Neutrophil (primary cell): ENCODE results near the gene HIF3A.
"Not testable (repeated sequence)": the region's sequence is repeated elsewhere in the genome, so short reads cannot be mapped to it uniquely, and the experiment has no call there.

ENCODE experiments used
- H3K27ac ChIP-seq: fragments of 200-600 bp; sonication (generic); 2 replicates; pipeline ENCODE4 v1.5.1; 2016; ENCODE audit warnings: mild to moderate bottlenecking, moderate library complexity
- H3K27me3 ChIP-seq: fragments of 200-600 bp; sonication (generic); 2 replicates; pipeline ENCODE4 v1.6.0; 2016; ENCODE audit warnings: mild to moderate bottlenecking
- H3K36me3 ChIP-seq: fragments of 200-600 bp; sonication (generic); 2 replicates; pipeline ENCODE4 v1.5.1; 2017
- H3K4me1 ChIP-seq, 2 experiments: fragments of 200-600 bp in 1 of 2; sonication (generic) in 1 of 2; 1 replicate in 1 of 2; 2 replicates in 1 of 2; pipeline versions ENCODE4 v1.5.1 to v1.6.1; 2013 to 2016; ENCODE audit warnings: low read depth in 1 of 2, low read length in 1 of 2, mild to moderate bottlenecking in 1 of 2, moderate library complexity in 1 of 2; ENCODE audit not compliant: control insufficient read depth in 1 of 2, insufficient read depth in 1 of 2
- H3K4me3 ChIP-seq, 2 experiments: fragments of 200-600 bp in 1 of 2; sonication (generic) in 1 of 2; 1 replicate in 1 of 2; 2 replicates in 1 of 2; pipeline ENCODE4 v1.5.1; 2013 to 2016; ENCODE audit warnings: low read depth in 1 of 2, low read length in 1 of 2, mild to moderate bottlenecking in 1 of 2, moderate library complexity in 1 of 2
- H3K9me3 ChIP-seq: fragments of 200-600 bp; sonication (generic); 2 replicates; pipeline ENCODE4 v1.5.1; 2016
- TF ChIP-seq, protein P1 (sequence below): fragments of 200-600 bp; sonication (generic); IDR thresholded peaks from 2 replicates; pipeline ENCODE4 v1.5.1; 2016; ENCODE audit warnings: antibody characterized with exemption

Gene HIF3A

GRCh38 chr19:46296722-46297461 lies at the start of gene HIF3A:
TSS of gene HIF3A (plus strand) at chr19:46297042. CDS start at chr19:46297077, 35 bp downstream.
- Histone ChIP-seq H3K27me3 (peaks cover 73% of the 10 kb centered on the region), H3K4me1 (no peaks in the 10 kb centered on the region), H3K4me3 (no peak within 1 kb of the TSS), H3K27ac (no peak within 1 kb of the TSS), H3K36me3 (no peaks in the 10 kb centered on the region), H3K9me3 (no peaks in the 10 kb centered on the region)
- TF ChIP-seq, protein P1, sequence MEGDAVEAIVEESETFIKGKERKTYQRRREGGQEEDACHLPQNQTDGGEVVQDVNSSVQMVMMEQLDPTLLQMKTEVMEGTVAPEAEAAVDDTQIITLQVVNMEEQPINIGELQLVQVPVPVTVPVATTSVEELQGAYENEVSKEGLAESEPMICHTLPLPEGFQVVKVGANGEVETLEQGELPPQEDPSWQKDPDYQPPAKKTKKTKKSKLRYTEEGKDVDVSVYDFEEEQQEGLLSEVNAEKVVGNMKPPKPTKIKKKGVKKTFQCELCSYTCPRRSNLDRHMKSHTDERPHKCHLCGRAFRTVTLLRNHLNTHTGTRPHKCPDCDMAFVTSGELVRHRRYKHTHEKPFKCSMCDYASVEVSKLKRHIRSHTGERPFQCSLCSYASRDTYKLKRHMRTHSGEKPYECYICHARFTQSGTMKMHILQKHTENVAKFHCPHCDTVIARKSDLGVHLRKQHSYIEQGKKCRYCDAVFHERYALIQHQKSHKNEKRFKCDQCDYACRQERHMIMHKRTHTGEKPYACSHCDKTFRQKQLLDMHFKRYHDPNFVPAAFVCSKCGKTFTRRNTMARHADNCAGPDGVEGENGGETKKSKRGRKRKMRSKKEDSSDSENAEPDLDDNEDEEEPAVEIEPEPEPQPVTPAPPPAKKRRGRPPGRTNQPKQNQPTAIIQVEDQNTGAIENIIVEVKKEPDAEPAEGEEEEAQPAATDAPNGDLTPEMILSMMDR: no peak

GRCh38 chr19:46250076-46250735 lies 46.6 kb upstream of the HIF3A start:
- TF ChIP-seq, protein P1: no peak
- no peak overlapping the region for H3K4me3 ChIP-seq

DNA sequence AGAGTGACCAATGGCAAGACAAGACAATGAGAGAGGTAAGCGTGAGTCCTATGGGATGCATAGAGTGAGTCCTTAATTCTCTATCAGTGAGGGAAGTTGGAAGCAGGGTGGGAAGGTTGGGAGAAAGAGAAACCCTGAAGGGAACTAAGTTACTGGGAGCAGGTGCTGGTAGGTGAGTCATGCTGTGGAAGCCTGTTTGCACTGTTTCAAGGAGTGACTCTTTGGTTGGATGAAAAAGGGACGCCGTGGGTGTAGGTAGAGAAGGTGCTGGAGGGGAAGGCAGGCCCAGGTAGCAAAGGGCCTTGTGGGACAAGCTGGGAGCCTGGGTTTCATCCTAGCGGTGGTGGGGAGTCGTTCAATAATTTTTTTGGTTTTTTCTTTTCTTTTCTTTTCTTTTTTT lies 45.4 kb upstream of the HIF3A start:
- Histone ChIP-seq H3K9me3 (no peaks in the 10 kb centered on the region), H3K4me3 (no peak overlapping the region), H3K4me1 (peaks cover 5 to 15% of the 10 kb centered on the region in 2 experiments), H3K27ac (no peak overlapping the region), H3K27me3 (peaks cover 72% of the 10 kb centered on the region), H3K36me3 (no peaks in the 10 kb centered on the region)
- TF ChIP-seq, protein P1: no peak

More at GRCh38 chr19:46250076-46250735, 46.6 kb upstream of the HIF3A start:
- H3K36me3 ChIP-seq: no peaks in the 10 kb centered on the region
- no peaks in the 10 kb centered on the region for H3K9me3 ChIP-seq
- peaks cover 5 to 7% of the 10 kb centered on the region in 2 experiments for H3K4me1 ChIP-seq
- H3K27me3 ChIP-seq: peaks cover 85% of the 10 kb centered on the region
- no peak overlapping the region for H3K27ac ChIP-seq

DNA sequence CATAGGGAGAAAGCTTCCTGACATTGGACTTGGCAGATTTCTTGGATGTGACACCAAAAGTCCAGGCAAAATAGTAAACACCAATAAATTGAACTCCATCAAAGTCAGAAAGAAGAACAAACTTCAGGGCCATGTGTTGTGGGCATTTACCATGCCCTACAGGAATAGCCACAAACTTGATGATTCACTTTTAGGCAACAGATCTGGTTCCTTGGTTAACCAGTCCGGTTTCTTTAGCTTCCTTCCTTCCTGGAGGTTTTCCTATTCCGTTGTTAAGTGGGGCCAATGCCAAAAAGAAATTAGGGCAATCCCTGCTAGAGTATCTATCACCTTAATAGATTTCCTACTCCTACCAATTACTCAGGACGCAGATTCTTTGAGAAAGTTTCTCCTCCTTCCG lies 42.1 kb upstream of the HIF3A start:
- H3K27ac ChIP-seq: no peak overlapping the region
- H3K27me3 ChIP-seq: peaks cover 63% of the 10 kb centered on the region
- H3K36me3 ChIP-seq: no peaks in the 10 kb centered on the region
- no peaks in the 10 kb centered on the region for H3K9me3 ChIP-seq
- TF ChIP-seq, protein P1: no peak
- H3K4me1 ChIP-seq: peaks cover 10 to 22% of the 10 kb centered on the region in 2 experiments
- H3K4me3 ChIP-seq: no peak overlapping the region

GRCh38 chr19:46256855-46257254 lies 40.0 kb upstream of the HIF3A start:
- Histone ChIP-seq H3K9me3 (no peaks in the 10 kb centered on the region), H3K4me1 (peaks cover 10 to 22% of the 10 kb centered on the region in 2 experiments), H3K36me3 (no peaks in the 10 kb centered on the region), H3K27me3 (peaks cover 64% of the 10 kb centered on the region), H3K4me3 (no peak overlapping the region), H3K27ac (no peak overlapping the region)
- TF ChIP-seq, protein P1: no peak

- H3K4me3 ChIP-seq, H3K9me3 ChIP-seq, H3K36me3 ChIP-seq, H3K4me1 ChIP-seq, H3K27ac ChIP-seq: not testable (repeated sequence)
- peaks cover 79% of the 10 kb centered on the region for H3K27me3 ChIP-seq
Measured at GRCh38 chr19:46261501-46261900, 35.3 kb upstream of the HIF3A start.

- not testable (repeated sequence) for H3K4me1 ChIP-seq, H3K36me3 ChIP-seq, H3K9me3 ChIP-seq, H3K4me3 ChIP-seq, H3K27ac ChIP-seq
- H3K27me3 ChIP-seq: peaks cover 88% of the 10 kb centered on the region
Measured at GRCh38 chr19:46262684-46263296, 34.1 kb upstream of the HIF3A start.

- H3K4me3 ChIP-seq, H3K9me3 ChIP-seq, H3K27ac ChIP-seq, H3K4me1 ChIP-seq, H3K36me3 ChIP-seq: not testable (repeated sequence)
- peaks cover 87% of the 10 kb centered on the region for H3K27me3 ChIP-seq
Measured at GRCh38 chr19:46264801-46265200, 32.0 kb upstream of the HIF3A start.
